Transverse colon (tissue), 4 donors: Measurements from ENCODE around the gene IFIT2.

Experiments used
- CTCF ChIP-seq, 5 experiments: fragments of 200-600 bp in 3 of 5; fragments of 450-650 bp in 2 of 5; sonication (generic) in 3 of 5; IDR thresholded peaks; 1 replicate in 2 of 5; 2 replicates in 3 of 5; pipeline ENCODE4 v1.5.1; 2016 to 2017; ENCODE audit warnings: antibody characterized with exemption in 5 of 5, inconsistent platforms in 3 of 5, mild to moderate bottlenecking in 2 of 5, moderate library complexity in 1 of 5
- EP300 ChIP-seq: sonication (generic); formaldehyde crosslinking; IDR thresholded peaks from one replicate; pipeline ENCODE4 v1.6.1; 2017; ENCODE audit warnings: antibody characterized with exemption, low read depth
- POLR2A ChIP-seq: fragments of 450-650 bp; IDR thresholded peaks from one replicate; pipeline ENCODE4 v1.6.1; 2016; ENCODE audit warnings: antibody characterized with exemption, mild to moderate bottlenecking, moderate library complexity
- POLR2AphosphoS5 ChIP-seq, 3 donors: sonication (generic); formaldehyde crosslinking; IDR thresholded peaks; one replicate each; pipeline ENCODE4 v1.6.1; 2016; ENCODE audit warnings: antibody characterized with exemption in 3 of 3

- TF ChIP-seq CTCF (IDR thresholded peaks at IDR 0.05), result no peak
- TF ChIP-seq POLR2A, result no peak
- TF ChIP-seq EP300, result no peak
- no peak for TF ChIP-seq POLR2AphosphoS5 (IDR thresholded peaks at IDR 0.05)
Observed at GRCh38 chr10:89301232-89301631, 614 bp upstream of the IFIT2 start.
